Lower lobe of right lung (tissue), 2 donors: ENCODE data around the gene ME3. TPM values are rescaled to one million over a fixed set of nuclear protein-coding genes. Genes with fewer than 3 reads are reported as not detected.
"Not testable (repeated sequence)": the region's sequence is repeated elsewhere in the genome, so short reads cannot be mapped to it uniquely, and the experiment has no call there.

ENCODE experiments used
- ATAC-seq, 2 donors: fragments of 200-7000 bp; cut with Tn5 transposase; one replicate each; pipeline ENCODE4 v1.9.1; 2020 to 2022; ENCODE audit warnings: mild to moderate bottlenecking in 2 of 2, moderate library complexity in 2 of 2
- DNase-seq: peaks from one replicate; pipeline ENCODE4 v3.0.0-alpha.2; 2020
- H3K27ac ChIP-seq: fragments of 200-600 bp; one replicate; pipeline ENCODE4 v1.8.0; 2022
- H3K27me3 ChIP-seq: fragments of 200-600 bp; one replicate; pipeline ENCODE4 v1.8.0; 2022; ENCODE audit warnings: low read depth
- H3K36me3 ChIP-seq: fragments of 200-600 bp; one replicate; pipeline ENCODE4 v1.8.0; 2022; ENCODE audit warnings: mild to moderate bottlenecking
- H3K4me1 ChIP-seq: fragments of 200-600 bp; one replicate; pipeline ENCODE4 v1.8.0; 2022
- H3K4me3 ChIP-seq: fragments of 200-600 bp; one replicate; pipeline ENCODE4 v1.8.0; 2022; ENCODE audit warnings: mild to moderate bottlenecking
- H3K9me3 ChIP-seq: fragments of 200-600 bp; one replicate; pipeline ENCODE4 v1.8.0; 2022
- CTCF ChIP-seq: fragments of 200-600 bp; IDR thresholded peaks from one replicate; pipeline ENCODE4 v1.8.0; 2022; ENCODE audit warnings: antibody characterized with exemption, mild to moderate bottlenecking
- intact Hi-C: fragments of 100-400 bp; cut with DNase I; formaldehyde crosslinking; loops from one replicate; pipeline ENCODE4 v1.11.0; 2022
- total RNA-seq: library from RNA; stranded (reverse); fragmentation: NEBNext Ultra II Directional; extraction: Animal tissue kit (Norgen Biotek cat#: 25700); gene quantifications from one replicate; pipeline ENCODE4 v1.2.1, GENCODE V29; 2021
- donor health status: DM: no; HTN: yes; CAD: no; lungs with severe emphysema.

ME3 gene
- total RNA-seq, 1 donor from 2014 or later = 18.6 TPM

- intact Hi-C loops = no loop called here
- Histone ChIP-seq H3K4me1 (peaks cover 5% of the 10 kb centered on the region), H3K27me3 (no peaks in the 10 kb centered on the region), H3K4me3 (no peak overlapping the region), H3K36me3 (no peaks in the 10 kb centered on the region), H3K27ac (no peak overlapping the region), H3K9me3 (no peaks in the 10 kb centered on the region)
- TF ChIP-seq CTCF = no peak
- ATAC-seq (no peak), DNase-seq (no peak)
Measured at GRCh38 chr11:86664930-86665329, 7.5 kb downstream of the ME3 start.

- TF ChIP-seq CTCF = no peak
- DNase-seq (no peak), ATAC-seq (no peak)
- H3K36me3 ChIP-seq = no peaks in the 10 kb centered on the region
- no peaks in the 10 kb centered on the region for H3K9me3 ChIP-seq
- H3K27ac ChIP-seq = no peak overlapping the region
- H3K27me3 ChIP-seq = no peaks in the 10 kb centered on the region
- no peak overlapping the region for H3K4me3 ChIP-seq
- H3K4me1 ChIP-seq = no peaks in the 10 kb centered on the region
- intact Hi-C loops = no loop called here
Measured at GRCh38 chr11:86663761-86664160, 8.7 kb downstream of the ME3 start.

GRCh38 chr11:86663291-86663690 lies 9.1 kb downstream of the ME3 start:
- H3K4me1 ChIP-seq = no peaks in the 10 kb centered on the region
- H3K27me3 ChIP-seq = no peaks in the 10 kb centered on the region
- DNase-seq (no peak), ATAC-seq (no peak)
- H3K36me3 ChIP-seq = no peaks in the 10 kb centered on the region
- intact Hi-C loops = no loop called here
- no peak overlapping the region for H3K4me3 ChIP-seq
- no peak overlapping the region for H3K27ac ChIP-seq
- no peaks in the 10 kb centered on the region for H3K9me3 ChIP-seq
- no peak for TF ChIP-seq CTCF

DNA sequence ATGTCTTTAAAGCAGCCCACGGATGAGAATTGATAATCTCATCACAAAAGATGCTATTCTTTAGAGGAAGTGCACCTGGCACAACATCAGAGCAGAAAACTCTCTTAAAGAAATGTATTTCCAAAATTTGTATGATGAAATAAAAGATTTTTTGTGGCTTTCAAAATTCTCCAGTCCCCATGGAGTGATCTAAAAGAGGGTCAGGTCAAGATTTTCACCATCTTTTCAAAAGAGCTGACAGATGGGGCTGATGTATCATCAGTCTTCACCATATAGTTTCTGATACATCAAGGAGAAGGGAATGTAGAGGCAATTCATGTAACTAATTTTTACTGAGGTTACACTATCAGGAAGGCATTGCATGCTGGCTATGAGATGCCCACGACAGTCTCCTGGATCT lies 11.7 kb downstream of the ME3 start:
- intact Hi-C loops = no loop called here
- no peaks in the 10 kb centered on the region for H3K36me3 ChIP-seq
- H3K4me3 ChIP-seq = no peak overlapping the region
- no peak for TF ChIP-seq CTCF
- no peaks in the 10 kb centered on the region for H3K4me1 ChIP-seq
- no peak overlapping the region for H3K27ac ChIP-seq
- H3K27me3 ChIP-seq = no peaks in the 10 kb centered on the region
- H3K9me3 ChIP-seq = no peaks in the 10 kb centered on the region
- DNase-seq (no peak), ATAC-seq (no peak)

DNA sequence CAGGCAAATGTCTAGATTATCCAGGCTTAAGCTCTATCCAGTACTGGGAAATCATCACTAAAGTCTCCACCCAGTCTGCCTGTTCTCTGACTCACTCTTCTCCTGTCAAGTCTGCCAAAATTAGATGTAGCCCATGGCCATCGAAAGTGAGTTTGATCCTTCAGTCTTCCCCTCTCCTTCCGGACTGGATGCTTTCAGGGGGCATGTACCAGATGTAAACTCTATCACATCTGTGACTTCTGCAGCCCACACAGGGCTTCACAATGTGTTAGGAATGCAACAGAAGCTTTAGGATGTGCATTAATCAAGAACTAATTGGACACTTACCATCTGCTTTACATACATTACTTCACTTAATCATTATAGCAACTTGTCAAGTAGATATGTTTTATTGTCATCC lies 12.3 kb downstream of the ME3 start:
- H3K27ac ChIP-seq = no peak overlapping the region
- H3K36me3 ChIP-seq = no peaks in the 10 kb centered on the region
- H3K9me3 ChIP-seq = no peaks in the 10 kb centered on the region
- DNase-seq (no peak), ATAC-seq (no peak)
- no peaks in the 10 kb centered on the region for H3K4me1 ChIP-seq
- intact Hi-C loops = no loop called here
- no peak overlapping the region for H3K4me3 ChIP-seq
- no peak for TF ChIP-seq CTCF
- no peaks in the 10 kb centered on the region for H3K27me3 ChIP-seq

- ATAC-seq (no peak), DNase-seq (no peak)
- no peaks in the 10 kb centered on the region for H3K9me3 ChIP-seq
- H3K36me3 ChIP-seq = no peaks in the 10 kb centered on the region
- intact Hi-C loops = no loop called here
- no peaks in the 10 kb centered on the region for H3K4me1 ChIP-seq
- H3K27ac ChIP-seq = no peak overlapping the region
- H3K27me3 ChIP-seq = no peaks in the 10 kb centered on the region
- no peak overlapping the region for H3K4me3 ChIP-seq
- no peak for TF ChIP-seq CTCF
Measured at GRCh38 chr11:86658534-86658933, 13.9 kb downstream of the ME3 start.

- intact Hi-C loops, H3K4me1 ChIP-seq, H3K27me3 ChIP-seq, H3K36me3 ChIP-seq, H3K9me3 ChIP-seq, H3K27ac ChIP-seq, H3K4me3 ChIP-seq, ATAC-seq: not testable (repeated sequence)
- DNase-seq = peak; percentile 53
Measured at GRCh38 chr11:86645212-86645611, 27.2 kb downstream of the ME3 start.
